ENCODE results near the gene FBN3.

FBN3 gene

GRCh38 chr19:8083141-8083540 lies 66.3 kb downstream of the FBN3 start:
- no peak for TF ChIP-seq CREB1 (IDR thresholded peaks at IDR 0.05; ENCODE audit: low read depth)
- TF ChIP-seq FOXM1 (IDR thresholded peaks at IDR 0.05; ENCODE audit: borderline replicate concordance, low read depth): no peak
- TF ChIP-seq EGR1 (IDR thresholded peaks at IDR 0.05): no peak

- no peak for TF ChIP-seq EP300 (IDR thresholded peaks at IDR 0.05; ENCODE audit: borderline replicate concordance)
- peak; percentile 77 for TF ChIP-seq TEAD4 (IDR thresholded peaks at IDR 0.05)
- TF ChIP-seq FOXM1 (IDR thresholded peaks at IDR 0.05; ENCODE audit: borderline replicate concordance, low read depth): no peak
- TF ChIP-seq RAD21 (IDR thresholded peaks at IDR 0.05; ENCODE audit: low read depth): no peak
- no peak for TF ChIP-seq EGR1 (IDR thresholded peaks at IDR 0.05)
- no peak for TF ChIP-seq REST (IDR thresholded peaks at IDR 0.05; ENCODE audit: low read depth)
- TF ChIP-seq TAF1 (IDR thresholded peaks at IDR 0.05; ENCODE audit: low read depth): no peak
- TF ChIP-seq CEBPB (IDR thresholded peaks at IDR 0.05): peak; percentile 98
- TF ChIP-seq NFIC (IDR thresholded peaks at IDR 0.05): no peak
These were observed 67.5 kb downstream of the FBN3 start for GRCh38 chr19:8081569-8082550.

GRCh38 chr19:8080832-8081231 lies 68.6 kb downstream of the FBN3 start:
- TF ChIP-seq REST (IDR thresholded peaks at IDR 0.05; ENCODE audit: low read depth) (no peak), ZBTB7A (IDR thresholded peaks at IDR 0.05; ENCODE audit: low read depth) (no peak), TCF12 (IDR thresholded peaks at IDR 0.05; ENCODE audit: low read depth) (no peak), TAF1 (IDR thresholded peaks at IDR 0.05; ENCODE audit: low read depth) (no peak)

- no peak for TF ChIP-seq EP300 (IDR thresholded peaks at IDR 0.05; ENCODE audit: borderline replicate concordance)
- TF ChIP-seq EGR1 (IDR thresholded peaks at IDR 0.05): no peak
- TF ChIP-seq CREB1 (IDR thresholded peaks at IDR 0.05; ENCODE audit: low read depth): no peak
- no peak for TF ChIP-seq YY1 (IDR thresholded peaks at IDR 0.05; ENCODE audit: low read depth)
- no peak for TF ChIP-seq RAD21 (IDR thresholded peaks at IDR 0.05; ENCODE audit: low read depth)
- no peak for TF ChIP-seq TEAD4 (IDR thresholded peaks at IDR 0.05)
- TF ChIP-seq NFIC (IDR thresholded peaks at IDR 0.05): no peak
- TF ChIP-seq CEBPB (IDR thresholded peaks at IDR 0.05): no peak
- TF ChIP-seq FOXM1 (IDR thresholded peaks at IDR 0.05; ENCODE audit: borderline replicate concordance, low read depth): no peak
- no peak for TF ChIP-seq USF1 (IDR thresholded peaks at IDR 0.05)
- TF ChIP-seq REST (IDR thresholded peaks at IDR 0.05; ENCODE audit: low read depth): no peak
- no peak for TF ChIP-seq TAF1 (IDR thresholded peaks at IDR 0.05; ENCODE audit: low read depth)
- TF ChIP-seq MAX (IDR thresholded peaks at IDR 0.05): no peak
- TF ChIP-seq TCF12 (IDR thresholded peaks at IDR 0.05; ENCODE audit: low read depth): no peak
These were observed 69.4 kb downstream of the FBN3 start for GRCh38 chr19:8079988-8080387.
